ENCODE measurements around the gene MSANTD1. TPM values are rescaled to one million over a fixed set of nuclear protein-coding genes. Genes with fewer than 3 reads are reported as not detected.

The MSANTD1 gene
- total RNA-seq, 1 donor from 2014 or later = 0.44 TPM

DNA sequence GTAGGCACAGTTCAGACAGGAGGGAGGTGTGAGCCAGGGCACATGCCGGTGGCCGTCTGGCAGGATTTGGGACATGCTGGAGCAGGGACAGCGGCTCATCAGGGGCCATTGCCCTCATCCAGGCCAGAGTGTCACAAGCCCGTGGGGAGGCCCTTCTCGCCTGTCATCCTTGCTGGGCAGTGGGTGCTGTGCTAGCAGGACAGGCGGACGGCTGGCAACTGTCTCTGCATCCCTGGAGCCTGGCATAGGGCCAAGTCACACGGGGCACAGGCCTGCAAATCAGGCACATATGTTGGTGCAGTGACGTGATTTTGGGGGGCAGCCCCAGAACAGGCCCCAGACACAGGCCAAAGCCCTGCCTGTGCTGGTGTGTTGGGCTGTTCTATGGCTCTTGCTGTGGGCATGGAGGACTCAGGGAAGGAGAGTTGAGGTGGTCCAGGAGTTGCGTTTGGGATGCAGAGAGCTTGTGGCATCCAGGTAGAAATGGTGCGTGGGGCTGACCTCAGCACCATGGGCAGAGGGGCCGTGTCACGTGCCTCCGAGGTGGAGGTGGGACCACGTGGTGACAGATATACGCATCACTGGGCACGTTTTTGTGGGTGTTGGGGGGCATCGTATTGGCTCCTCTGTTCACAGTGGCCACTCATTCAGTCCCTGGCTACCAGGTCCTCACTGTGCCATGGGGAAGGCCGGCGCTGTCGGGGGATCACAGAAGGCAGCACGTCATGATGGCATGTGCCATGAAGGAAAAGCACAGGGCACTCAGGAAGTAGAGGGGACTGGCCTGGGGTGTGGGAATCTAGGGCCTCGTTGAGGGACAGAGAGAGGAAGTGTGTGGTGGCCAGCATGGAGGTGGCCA, 14.6 kb upstream of the MSANTD1 start:
- no peak overlapping the region for H3K4me3 ChIP-seq
- TF ChIP-seq, protein P1, sequence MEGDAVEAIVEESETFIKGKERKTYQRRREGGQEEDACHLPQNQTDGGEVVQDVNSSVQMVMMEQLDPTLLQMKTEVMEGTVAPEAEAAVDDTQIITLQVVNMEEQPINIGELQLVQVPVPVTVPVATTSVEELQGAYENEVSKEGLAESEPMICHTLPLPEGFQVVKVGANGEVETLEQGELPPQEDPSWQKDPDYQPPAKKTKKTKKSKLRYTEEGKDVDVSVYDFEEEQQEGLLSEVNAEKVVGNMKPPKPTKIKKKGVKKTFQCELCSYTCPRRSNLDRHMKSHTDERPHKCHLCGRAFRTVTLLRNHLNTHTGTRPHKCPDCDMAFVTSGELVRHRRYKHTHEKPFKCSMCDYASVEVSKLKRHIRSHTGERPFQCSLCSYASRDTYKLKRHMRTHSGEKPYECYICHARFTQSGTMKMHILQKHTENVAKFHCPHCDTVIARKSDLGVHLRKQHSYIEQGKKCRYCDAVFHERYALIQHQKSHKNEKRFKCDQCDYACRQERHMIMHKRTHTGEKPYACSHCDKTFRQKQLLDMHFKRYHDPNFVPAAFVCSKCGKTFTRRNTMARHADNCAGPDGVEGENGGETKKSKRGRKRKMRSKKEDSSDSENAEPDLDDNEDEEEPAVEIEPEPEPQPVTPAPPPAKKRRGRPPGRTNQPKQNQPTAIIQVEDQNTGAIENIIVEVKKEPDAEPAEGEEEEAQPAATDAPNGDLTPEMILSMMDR (IDR thresholded peaks at IDR 0.05; ENCODE audit: borderline replicate concordance) = no peak
- no peaks in the 10 kb centered on the region for H3K4me1 ChIP-seq
- intact Hi-C loops (cut with micrococcal nuclease) = no loop called here
- no peak for DNase-seq
- H3K27ac ChIP-seq (replicated peaks) = no peak overlapping the region
- peaks cover 95% of the 10 kb centered on the region for H3K36me3 ChIP-seq
- no peaks in the 10 kb centered on the region for H3K9me3 ChIP-seq (replicated peaks)
- H3K27me3 ChIP-seq (ENCODE audit: low read depth) = no peaks in the 10 kb centered on the region

DNA sequence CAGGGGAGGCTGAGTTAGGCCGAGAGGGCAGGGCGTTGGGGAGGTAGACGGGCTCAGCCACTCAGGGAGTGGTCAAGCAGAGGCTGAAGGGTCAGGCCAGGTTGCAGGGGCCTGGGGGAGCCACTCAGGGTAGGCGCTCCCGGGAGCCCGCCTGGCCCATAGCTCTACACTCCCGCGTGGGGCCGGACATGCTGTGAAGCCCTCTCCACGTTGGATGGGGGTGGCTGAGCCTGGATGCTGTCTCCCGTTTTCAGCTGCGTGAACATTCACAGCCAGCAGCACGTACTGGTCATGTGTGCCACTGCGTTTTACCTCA, 14.0 kb upstream of the MSANTD1 start:
- no peak overlapping the region for H3K27ac ChIP-seq (replicated peaks)
- no peak overlapping the region for H3K4me3 ChIP-seq
- H3K4me1 ChIP-seq = no peaks in the 10 kb centered on the region
- H3K36me3 ChIP-seq = peaks cover 95% of the 10 kb centered on the region
- H3K27me3 ChIP-seq (ENCODE audit: low read depth) = no peaks in the 10 kb centered on the region
- DNase-seq = no peak
- intact Hi-C loops (cut with micrococcal nuclease) = no loop called here
- TF ChIP-seq, protein P1 (IDR thresholded peaks at IDR 0.05; ENCODE audit: borderline replicate concordance) = no peak
- no peaks in the 10 kb centered on the region for H3K9me3 ChIP-seq (replicated peaks)

DNA sequence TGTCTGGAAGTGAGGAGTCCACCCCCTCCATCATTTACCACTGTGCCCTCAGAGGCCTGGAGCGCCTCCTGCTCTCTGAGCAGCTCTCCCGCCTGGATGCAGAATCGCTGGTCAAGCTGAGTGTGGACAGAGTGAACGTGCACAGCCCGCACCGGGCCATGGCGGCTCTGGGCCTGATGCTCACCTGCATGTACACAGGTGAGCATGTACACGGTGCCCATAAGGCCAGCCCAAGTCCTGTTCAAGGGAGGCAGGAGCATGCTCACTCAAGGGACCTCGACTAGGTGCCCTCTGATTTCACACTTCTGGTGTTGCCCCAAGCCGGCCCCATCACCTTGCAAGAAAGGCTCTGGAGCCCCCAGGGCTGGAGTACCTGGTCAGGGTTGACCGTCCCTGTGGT, 13.4 kb upstream of the MSANTD1 start:
- Histone ChIP-seq H3K36me3 (peaks cover 95% of the 10 kb centered on the region), H3K27ac (replicated peaks) (no peak overlapping the region), H3K4me1 (no peaks in the 10 kb centered on the region), H3K27me3 (ENCODE audit: low read depth) (no peaks in the 10 kb centered on the region), H3K9me3 (replicated peaks) (no peaks in the 10 kb centered on the region), H3K4me3 (no peak overlapping the region)
- TF ChIP-seq, protein P1 (IDR thresholded peaks at IDR 0.05; ENCODE audit: borderline replicate concordance) = no peak
- DNase-seq = no peak
- intact Hi-C loops (cut with micrococcal nuclease) = no loop called here

- Histone ChIP-seq H3K9me3 (replicated peaks) (no peaks in the 10 kb centered on the region), H3K27me3 (ENCODE audit: low read depth) (no peaks in the 10 kb centered on the region), H3K4me1 (peaks cover 2% of the 10 kb centered on the region), H3K27ac (replicated peaks) (no peak overlapping the region), H3K36me3 (peaks cover 91% of the 10 kb centered on the region), H3K4me3 (no peak overlapping the region)
- intact Hi-C loops (cut with micrococcal nuclease) = no loop called here
- TF ChIP-seq, protein P1 (IDR thresholded peaks at IDR 0.05; ENCODE audit: borderline replicate concordance) = no peak
- no peak for DNase-seq
These were observed 12.6 kb upstream of the MSANTD1 start for GRCh38 chr4:3236326-3236878.

DNA sequence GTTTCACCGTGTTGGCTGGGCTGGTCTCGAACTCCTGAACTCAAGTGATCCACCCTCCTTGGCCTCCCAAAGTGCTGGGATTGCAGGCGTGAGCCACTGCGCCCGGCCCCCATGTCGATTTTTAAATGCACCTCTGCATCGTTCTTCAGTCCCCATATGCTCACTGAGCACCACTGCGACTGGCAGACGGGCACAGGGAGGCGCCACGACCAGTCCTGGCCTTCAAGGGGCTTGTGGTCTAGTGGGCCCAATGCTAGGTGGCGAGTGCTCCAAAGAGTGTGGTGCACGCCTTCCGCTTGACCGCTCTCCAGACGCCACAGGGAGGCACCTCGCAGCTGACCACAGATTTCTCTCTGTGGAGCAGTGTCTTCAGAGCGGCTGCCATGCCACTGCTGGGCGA, 11.7 kb upstream of the MSANTD1 start:
- Histone ChIP-seq H3K9me3 (replicated peaks) (no peaks in the 10 kb centered on the region), H3K4me3 (no peak overlapping the region), H3K4me1 (peaks cover 3% of the 10 kb centered on the region), H3K36me3 (peaks cover 89% of the 10 kb centered on the region), H3K27me3 (ENCODE audit: low read depth) (no peaks in the 10 kb centered on the region), H3K27ac (replicated peaks) (no peak overlapping the region)
- TF ChIP-seq, protein P1 (IDR thresholded peaks at IDR 0.05; ENCODE audit: borderline replicate concordance) = no peak
- DNase-seq = no peak
- intact Hi-C loops (cut with micrococcal nuclease) = no loop called here

Data from left ventricle myocardium inferior (tissue), 1 donor.